ENCODE data around the gene ANGEL1.

- TF ChIP-seq CTCF (IDR thresholded peaks at IDR 0.05), result no peak
- TF ChIP-seq POLR2AphosphoS5 (IDR thresholded peaks at IDR 0.05; ENCODE audit: low read depth, low read length), result no peak
- TF ChIP-seq SIN3A (IDR thresholded peaks at IDR 0.05; ENCODE audit: borderline replicate concordance, insufficient read depth, low read depth, low read length), result no peak
- no peak for TF ChIP-seq REST (IDR thresholded peaks at IDR 0.05; ENCODE audit: insufficient read depth in 1 of 2, low read depth in 2 of 2, low read length in 1 of 2)
- TF ChIP-seq TCF7L2 (IDR thresholded peaks at IDR 0.05; ENCODE audit: low read depth, low read length), result no peak
Observed at GRCh38 chr14:76836029-76836630, 23.4 kb upstream of the ANGEL1 start.

Measured in Panc1 (cell line).